HEK293 (cell line): ENCODE data around the gene IL1R1.

Experiments
- CTCF ChIA-PET: fragments of 350-600 bp; formaldehyde crosslinking; extraction: SDS; loops from one replicate; lab custom pipeline; 2021; ENCODE audit warnings: antibody characterized with exemption; lab: Yijun Ruan, JAX
- POLR2A ChIA-PET: fragments of 300-600 bp; formaldehyde crosslinking; extraction: SDS; loops from one replicate; lab custom pipeline; 2020; ENCODE audit warnings: antibody characterized with exemption, inconsistent platforms; lab: Yijun Ruan, JAX
- H3K27ac ChIP-seq: fragments of 200-500 bp; sonication (Bioruptor generic); 2 replicates; pipeline ENCODE4 v1.5.1; 2014; ENCODE audit warnings: low read depth, low read length, control low read depth, inconsistent platforms; ENCODE audit errors: extremely low read depth
- H3K36me3 ChIP-seq, 2 experiments: fragments of 200-500 bp in 1 of 2; sonication (Bioruptor generic) in 1 of 2; 1 replicate in 1 of 2; 2 replicates in 1 of 2; pipeline ENCODE4 v1.5.1; 2014 to 2017; ENCODE audit warnings: inconsistent platforms in 2 of 2, low read length in 2 of 2; ENCODE audit not compliant: control insufficient read depth in 2 of 2, insufficient read depth in 1 of 2
- H3K4me1 ChIP-seq: fragments of 200-500 bp; sonication (Bioruptor generic); 2 replicates; pipeline ENCODE4 v1.5.1; 2014; ENCODE audit warnings: mild to moderate bottlenecking, low read length, inconsistent platforms; ENCODE audit not compliant: control insufficient read depth, insufficient read depth
- H3K4me3 ChIP-seq: 2 replicates; pipeline ENCODE4 v1.5.1; 2011; ENCODE audit warnings: low read depth, mild to moderate bottlenecking, control low read depth, low read length, moderate library complexity
- H3K9me3 ChIP-seq: fragments of 200-500 bp; sonication (Bioruptor generic); 2 replicates; pipeline ENCODE4 v1.5.1; 2014; ENCODE audit warnings: low read depth, low read length, inconsistent platforms; ENCODE audit not compliant: control insufficient read depth, insufficient read depth
- KLF10 ChIP-seq: fragments of 450-650 bp; IDR thresholded peaks from 2 replicates; pipeline ENCODE4 v1.5.1; 2018; ENCODE audit warnings: missing biosample characterization, mild to moderate bottlenecking, missing genetic modification characterization
- MZF1 ChIP-seq: fragments of 450-650 bp; formaldehyde crosslinking; IDR thresholded peaks from 2 replicates; pipeline ENCODE4 v1.5.1; 2017; ENCODE audit warnings: missing biosample characterization, missing genetic modification characterization, borderline replicate concordance
- ZFP3 ChIP-seq: fragments of 450-650 bp; formaldehyde crosslinking; IDR thresholded peaks from 2 replicates; pipeline ENCODE4 v1.5.1; 2016; ENCODE audit warnings: low read depth, missing biosample characterization, missing genetic modification characterization
- ZNF10 ChIP-seq: fragments of 450-650 bp; formaldehyde crosslinking; IDR thresholded peaks from 2 replicates; pipeline ENCODE4 v1.5.1; 2017; ENCODE audit warnings: missing biosample characterization, missing genetic modification characterization
- ZNF132 ChIP-seq: fragments of 450-650 bp; formaldehyde crosslinking; IDR thresholded peaks from 2 replicates; pipeline ENCODE4 v1.5.1; 2017; ENCODE audit warnings: missing biosample characterization, missing genetic modification characterization, borderline replicate concordance
- ZNF19 ChIP-seq: fragments of 450-650 bp; formaldehyde crosslinking; IDR thresholded peaks from 2 replicates; pipeline ENCODE4; 2016; ENCODE audit warnings: missing biosample characterization, missing genetic modification characterization, low read depth
- ZNF202 ChIP-seq: fragments of 450-650 bp; formaldehyde crosslinking; IDR thresholded peaks from 2 replicates; pipeline ENCODE4 v1.5.1; 2016; ENCODE audit warnings: missing biosample characterization, missing genetic modification characterization, borderline replicate concordance
- ZNF350 ChIP-seq: fragments of 450-650 bp; formaldehyde crosslinking; IDR thresholded peaks from 2 replicates; pipeline ENCODE4 v1.5.0; 2017; ENCODE audit warnings: missing biosample characterization, mild to moderate bottlenecking, missing genetic modification characterization
- ZNF416 ChIP-seq: fragments of 450-650 bp; formaldehyde crosslinking; IDR thresholded peaks from 2 replicates; pipeline ENCODE4 v1.5.1; 2016; ENCODE audit warnings: missing biosample characterization, missing genetic modification characterization
- ZNF529 ChIP-seq: fragments of 450-650 bp; formaldehyde crosslinking; IDR thresholded peaks from 2 replicates; pipeline ENCODE4 v1.5.1; 2017; ENCODE audit warnings: missing genetic modification characterization, missing biosample characterization; ENCODE audit not compliant: insufficient replicate concordance
- ZNF549 ChIP-seq: fragments of 450-650 bp; IDR thresholded peaks from 2 replicates; pipeline ENCODE4 v1.5.1; 2018; ENCODE audit warnings: missing biosample characterization, missing genetic modification characterization, mild to moderate bottlenecking, inconsistent platforms, moderate library complexity
- ZNF677 ChIP-seq: fragments of 450-650 bp; IDR thresholded peaks from 2 replicates; pipeline ENCODE4 v1.5.0; 2018; ENCODE audit warnings: missing biosample characterization, mild to moderate bottlenecking, missing genetic modification characterization, moderate library complexity
- ZNF777 ChIP-seq: fragments of 450-650 bp; formaldehyde crosslinking; IDR thresholded peaks from 2 replicates; pipeline ENCODE4 v1.5.1; 2017; ENCODE audit warnings: missing biosample characterization, missing genetic modification characterization, borderline replicate concordance
- TF ChIP-seq, protein P1 (sequence below): fragments of 450-650 bp; formaldehyde crosslinking; IDR thresholded peaks from 2 replicates; pipeline ENCODE4 v1.5.1; 2016; ENCODE audit warnings: missing biosample characterization, missing genetic modification characterization
- TF ChIP-seq, protein P2 (sequence below): fragments of 450-650 bp; formaldehyde crosslinking; IDR thresholded peaks from 2 replicates; pipeline ENCODE4 v1.5.1; 2017; ENCODE audit warnings: missing biosample characterization, mild to moderate bottlenecking, missing genetic modification characterization, moderate library complexity
- TF ChIP-seq, protein P3 (sequence below): fragments of 450-650 bp; formaldehyde crosslinking; IDR thresholded peaks from 2 replicates; pipeline ENCODE4 v1.5.1; 2017; ENCODE audit warnings: missing biosample characterization, missing genetic modification characterization
- TF ChIP-seq, protein P4 (sequence below): fragments of 450-650 bp; formaldehyde crosslinking; IDR thresholded peaks from 2 replicates; pipeline ENCODE4 v1.5.1; 2016; ENCODE audit warnings: missing biosample characterization, missing genetic modification characterization

IL1R1 gene

DNA sequence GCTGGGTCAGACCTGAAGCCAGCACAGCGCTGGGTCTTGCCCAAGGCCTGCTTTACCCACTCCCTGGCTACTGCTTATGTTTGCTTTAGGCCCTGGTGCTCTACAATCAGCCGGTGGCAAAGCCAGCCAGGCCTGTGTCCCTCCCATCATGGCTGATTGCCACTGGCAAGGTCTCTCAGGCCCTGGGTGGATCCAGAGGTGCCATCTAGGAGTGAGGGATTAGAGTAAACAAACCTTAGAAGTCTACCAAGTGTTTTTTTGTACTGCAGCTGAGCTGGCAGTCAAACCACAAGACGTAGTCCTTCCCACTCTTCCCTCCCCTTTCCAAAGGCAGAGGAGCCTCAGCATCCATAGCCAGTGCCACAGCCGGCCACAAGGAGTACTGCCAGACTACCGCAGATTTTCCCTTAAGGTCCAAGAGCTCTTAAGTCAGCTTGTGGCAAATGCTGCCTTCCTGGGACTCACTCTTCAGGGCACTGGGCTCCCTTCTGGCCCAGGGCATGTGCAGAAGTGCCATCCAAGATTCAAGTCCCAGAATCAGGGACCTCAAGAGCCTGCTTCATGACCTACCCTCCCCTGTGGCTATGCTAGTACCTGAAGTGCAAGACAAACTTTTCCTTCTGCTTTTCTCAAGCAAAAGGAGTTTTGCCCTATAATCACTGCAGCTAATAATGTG lies 64.3 kb downstream of the IL1R1 start:
- no peaks in the 10 kb centered on the region for H3K9me3 ChIP-seq
- ChIA-PET POLR2A (no interaction called here), CTCF (interaction anchor here (1.1 kb wide), 1 partner anchor 28 kb away, joined by 3 read pairs; no protein-coding TSS in a partner anchor)
- H3K36me3 ChIP-seq = no peaks in the 10 kb centered on the region
- no peaks in the 10 kb centered on the region for H3K4me1 ChIP-seq
- H3K4me3 ChIP-seq = no peak overlapping the region
- TF ChIP-seq ZNF416 (tag by site-specific recombination) (no peak), ZFP3 (tag by site-specific recombination) (no peak), ZNF132 (tag by site-specific recombination) (no peak), ZNF529 (tag by site-specific recombination) (no peak), ZNF10 (tag by site-specific recombination) (no peak), ZNF677 (tag by site-specific recombination) (no peak), ZNF777 (tag by site-specific recombination) (no peak), ZNF19 (tag by site-specific recombination) (no peak), KLF10 (tag by site-specific recombination) (no peak), MZF1 (tag by site-specific recombination) (no peak), ZNF350 (tag by site-specific recombination) (no peak), ZNF202 (tag by site-specific recombination) (no peak)
- TF ChIP-seq, protein P1, sequence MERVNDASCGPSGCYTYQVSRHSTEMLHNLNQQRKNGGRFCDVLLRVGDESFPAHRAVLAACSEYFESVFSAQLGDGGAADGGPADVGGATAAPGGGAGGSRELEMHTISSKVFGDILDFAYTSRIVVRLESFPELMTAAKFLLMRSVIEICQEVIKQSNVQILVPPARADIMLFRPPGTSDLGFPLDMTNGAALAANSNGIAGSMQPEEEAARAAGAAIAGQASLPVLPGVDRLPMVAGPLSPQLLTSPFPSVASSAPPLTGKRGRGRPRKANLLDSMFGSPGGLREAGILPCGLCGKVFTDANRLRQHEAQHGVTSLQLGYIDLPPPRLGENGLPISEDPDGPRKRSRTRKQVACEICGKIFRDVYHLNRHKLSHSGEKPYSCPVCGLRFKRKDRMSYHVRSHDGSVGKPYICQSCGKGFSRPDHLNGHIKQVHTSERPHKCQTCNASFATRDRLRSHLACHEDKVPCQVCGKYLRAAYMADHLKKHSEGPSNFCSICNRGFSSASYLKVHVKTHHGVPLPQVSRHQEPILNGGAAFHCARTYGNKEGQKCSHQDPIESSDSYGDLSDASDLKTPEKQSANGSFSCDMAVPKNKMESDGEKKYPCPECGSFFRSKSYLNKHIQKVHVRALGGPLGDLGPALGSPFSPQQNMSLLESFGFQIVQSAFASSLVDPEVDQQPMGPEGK (tag by site-specific recombination) = no peak
- H3K27ac ChIP-seq = no peak overlapping the region

DNA sequence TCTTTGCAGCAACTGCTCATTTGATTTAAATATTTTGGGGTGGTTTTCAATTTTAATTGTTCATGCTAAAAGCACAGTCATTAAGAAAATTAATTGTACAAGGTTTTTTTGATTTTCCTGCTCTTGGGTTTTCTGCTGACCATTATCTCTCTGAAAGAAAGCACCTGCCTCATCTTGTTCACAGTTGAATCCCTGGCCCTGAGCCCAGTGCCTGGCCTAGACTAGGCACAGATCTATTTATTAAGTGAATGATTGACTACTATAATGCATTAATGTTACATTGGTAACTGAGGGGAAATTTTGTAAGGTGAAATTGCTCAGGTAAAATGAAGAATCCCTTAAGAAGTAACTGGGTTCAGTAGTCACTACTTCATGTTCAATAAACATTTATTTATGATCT lies 66.2 kb downstream of the IL1R1 start:
- POLR2A ChIA-PET = no interaction called here

More for the DNA sequence above, 66.2 kb downstream of the IL1R1 start:
- Histone ChIP-seq H3K4me3 (no peak overlapping the region), H3K27ac (no peak overlapping the region), H3K36me3 (no peaks in the 10 kb centered on the region), H3K4me1 (no peaks in the 10 kb centered on the region), H3K9me3 (no peaks in the 10 kb centered on the region)
- CTCF ChIA-PET = interaction anchor here (1.2 to 1.3 kb wide), 2 partner anchors 32 to 240 kb away, joined by 3 read pairs; no protein-coding TSS in a partner anchor
- TF ChIP-seq ZNF549 (no peak), ZNF10 (tag by site-specific recombination) (no peak)
- TF ChIP-seq, protein P2, sequence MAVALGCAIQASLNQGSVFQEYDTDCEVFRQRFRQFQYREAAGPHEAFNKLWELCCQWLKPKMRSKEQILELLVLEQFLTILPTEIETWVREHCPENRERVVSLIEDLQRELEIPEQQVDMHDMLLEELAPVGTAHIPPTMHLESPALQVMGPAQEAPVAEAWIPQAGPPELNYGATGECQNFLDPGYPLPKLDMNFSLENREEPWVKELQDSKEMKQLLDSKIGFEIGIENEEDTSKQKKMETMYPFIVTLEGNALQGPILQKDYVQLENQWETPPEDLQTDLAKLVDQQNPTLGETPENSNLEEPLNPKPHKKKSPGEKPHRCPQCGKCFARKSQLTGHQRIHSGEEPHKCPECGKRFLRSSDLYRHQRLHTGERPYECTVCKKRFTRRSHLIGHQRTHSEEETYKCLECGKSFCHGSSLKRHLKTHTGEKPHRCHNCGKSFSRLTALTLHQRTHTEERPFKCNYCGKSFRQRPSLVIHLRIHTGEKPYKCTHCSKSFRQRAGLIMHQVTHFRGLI (tag by site-specific recombination) = no peak
- TF ChIP-seq, protein P3, sequence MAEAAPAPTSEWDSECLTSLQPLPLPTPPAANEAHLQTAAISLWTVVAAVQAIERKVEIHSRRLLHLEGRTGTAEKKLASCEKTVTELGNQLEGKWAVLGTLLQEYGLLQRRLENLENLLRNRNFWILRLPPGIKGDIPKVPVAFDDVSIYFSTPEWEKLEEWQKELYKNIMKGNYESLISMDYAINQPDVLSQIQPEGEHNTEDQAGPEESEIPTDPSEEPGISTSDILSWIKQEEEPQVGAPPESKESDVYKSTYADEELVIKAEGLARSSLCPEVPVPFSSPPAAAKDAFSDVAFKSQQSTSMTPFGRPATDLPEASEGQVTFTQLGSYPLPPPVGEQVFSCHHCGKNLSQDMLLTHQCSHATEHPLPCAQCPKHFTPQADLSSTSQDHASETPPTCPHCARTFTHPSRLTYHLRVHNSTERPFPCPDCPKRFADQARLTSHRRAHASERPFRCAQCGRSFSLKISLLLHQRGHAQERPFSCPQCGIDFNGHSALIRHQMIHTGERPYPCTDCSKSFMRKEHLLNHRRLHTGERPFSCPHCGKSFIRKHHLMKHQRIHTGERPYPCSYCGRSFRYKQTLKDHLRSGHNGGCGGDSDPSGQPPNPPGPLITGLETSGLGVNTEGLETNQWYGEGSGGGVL (tag by site-specific recombination) = no peak
- TF ChIP-seq, protein P4, sequence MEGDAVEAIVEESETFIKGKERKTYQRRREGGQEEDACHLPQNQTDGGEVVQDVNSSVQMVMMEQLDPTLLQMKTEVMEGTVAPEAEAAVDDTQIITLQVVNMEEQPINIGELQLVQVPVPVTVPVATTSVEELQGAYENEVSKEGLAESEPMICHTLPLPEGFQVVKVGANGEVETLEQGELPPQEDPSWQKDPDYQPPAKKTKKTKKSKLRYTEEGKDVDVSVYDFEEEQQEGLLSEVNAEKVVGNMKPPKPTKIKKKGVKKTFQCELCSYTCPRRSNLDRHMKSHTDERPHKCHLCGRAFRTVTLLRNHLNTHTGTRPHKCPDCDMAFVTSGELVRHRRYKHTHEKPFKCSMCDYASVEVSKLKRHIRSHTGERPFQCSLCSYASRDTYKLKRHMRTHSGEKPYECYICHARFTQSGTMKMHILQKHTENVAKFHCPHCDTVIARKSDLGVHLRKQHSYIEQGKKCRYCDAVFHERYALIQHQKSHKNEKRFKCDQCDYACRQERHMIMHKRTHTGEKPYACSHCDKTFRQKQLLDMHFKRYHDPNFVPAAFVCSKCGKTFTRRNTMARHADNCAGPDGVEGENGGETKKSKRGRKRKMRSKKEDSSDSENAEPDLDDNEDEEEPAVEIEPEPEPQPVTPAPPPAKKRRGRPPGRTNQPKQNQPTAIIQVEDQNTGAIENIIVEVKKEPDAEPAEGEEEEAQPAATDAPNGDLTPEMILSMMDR (tag by site-specific recombination) = no peak
